IMR-90 (cell line): ENCODE results near the gene NRCAM. TPM values are rescaled to one million over a fixed set of nuclear protein-coding genes. Genes with fewer than 3 reads are reported as not detected.
A peak's percentile ranks its signal among the peaks of the same experiment; 100 is the strongest.

Source experiments
- ATAC-seq: fragments of 200-7000 bp; cut with Tn5 transposase; 2 replicates; pipeline ENCODE4 v1.9.1; 2020; ENCODE audit warnings: low read depth, mild to moderate bottlenecking, moderate library complexity
- BruUV-seq: library from RNA; stranded (reverse); fragments of 400-500 nt; replicated peaks from 2 replicates; lab custom pipeline; 2021; lab: Mats Ljungman, UMichigan
- CTCF ChIA-PET: fragments of 300-600 bp; formaldehyde crosslinking; extraction: SDS; loops from one replicate; lab custom pipeline; 2021; ENCODE audit warnings: antibody characterized with exemption; lab: Yijun Ruan, JAX
- POLR2A ChIA-PET: fragments of 300-600 bp; sonication (Branson Sonifier 250); formaldehyde crosslinking; loops from one replicate; lab custom pipeline; 2022; ENCODE audit warnings: antibody characterized with exemption; ENCODE audit not compliant: unreplicated experiment; lab: Charles Lee
- DNase-seq: peaks from one replicate; pipeline ENCODE4 v3.0.0; 2013
- H2AFZ ChIP-seq: replicated peaks from 2 replicates; pipeline ENCODE3; 2013; ENCODE audit warnings: low read length, mild to moderate bottlenecking; ENCODE audit not compliant: poor library complexity
- H2AK5ac ChIP-seq: 2 replicates; pipeline ENCODE4 v1.6.1; 2013; ENCODE audit warnings: low read depth, low read length, inconsistent platforms
- H2AK9ac ChIP-seq: replicated peaks from 2 replicates; pipeline ENCODE3; 2013; ENCODE audit warnings: mild to moderate bottlenecking, low read depth, low read length, moderate library complexity; ENCODE audit not compliant: poor library complexity
- H2BK120ac ChIP-seq: 2 replicates; pipeline ENCODE4 v1.6.1; 2013; ENCODE audit warnings: low read depth, low read length, inconsistent platforms
- H2BK15ac ChIP-seq: 3 replicates; pipeline ENCODE4 v1.6.1; 2013; ENCODE audit warnings: low read depth, low read length, inconsistent platforms
- H2BK20ac ChIP-seq: 2 replicates; pipeline ENCODE4 v1.6.1; 2013; ENCODE audit warnings: low read depth, mild to moderate bottlenecking, inconsistent platforms, low read length, moderate library complexity
- H2BK5ac ChIP-seq: 2 replicates; pipeline ENCODE4 v1.6.1; 2013; ENCODE audit warnings: mild to moderate bottlenecking, low read depth, low read length, inconsistent platforms; ENCODE audit not compliant: poor library complexity, severe bottlenecking
- H3K14ac ChIP-seq: replicated peaks from 2 replicates; pipeline ENCODE4 v1.6.1; 2013; ENCODE audit warnings: low read depth, low read length, inconsistent platforms
- H3K18ac ChIP-seq: 2 replicates; pipeline ENCODE4 v1.6.1; 2013; ENCODE audit warnings: low read depth, low read length, control low read depth
- H3K23ac ChIP-seq: 2 replicates; pipeline ENCODE4 v1.6.1; 2013; ENCODE audit warnings: low read depth, low read length, inconsistent platforms
- H3K27ac ChIP-seq: 2 replicates; pipeline ENCODE4 v1.5.1; 2013; ENCODE audit warnings: mild to moderate bottlenecking, control low read depth, low read length; ENCODE audit not compliant: insufficient read depth
- H3K27me3 ChIP-seq: 2 replicates; pipeline ENCODE4 v1.6.1; 2013; ENCODE audit warnings: low read length; ENCODE audit not compliant: control insufficient read depth, insufficient read depth
- H3K36me3 ChIP-seq: 2 replicates; pipeline ENCODE4 v1.6.1; 2013; ENCODE audit warnings: low read length, mixed read lengths; ENCODE audit not compliant: control insufficient read depth, insufficient read depth
- H3K4ac ChIP-seq: 2 replicates; pipeline ENCODE4 v1.6.1; 2013; ENCODE audit warnings: low read depth, low read length, inconsistent platforms
- H3K4me1 ChIP-seq: 2 replicates; pipeline ENCODE4 v1.6.1; 2013; ENCODE audit warnings: low read length, mixed read lengths; ENCODE audit not compliant: control insufficient read depth, insufficient read depth
- H3K4me2 ChIP-seq: 2 replicates; pipeline ENCODE4 v1.6.1; 2013; ENCODE audit warnings: low read depth, mild to moderate bottlenecking, control low read depth, low read length, moderate library complexity
- H3K4me3 ChIP-seq: 2 replicates; pipeline ENCODE4 v1.5.1; 2013; ENCODE audit warnings: low read depth, mild to moderate bottlenecking, control low read depth, low read length, moderate library complexity; ENCODE audit not compliant: insufficient read depth
- H3K56ac ChIP-seq: 2 replicates; pipeline ENCODE4 v1.6.1; 2013; ENCODE audit warnings: low read length, inconsistent platforms; ENCODE audit not compliant: insufficient read depth; ENCODE audit errors: extremely low read depth
- H3K79me1 ChIP-seq, 2 experiments: 2 replicates each; pipeline ENCODE4 v1.6.1; 2013; ENCODE audit warnings: low read length in 2 of 2, inconsistent platforms in 1 of 2, low read depth in 1 of 2
- H3K9ac ChIP-seq: 2 replicates; pipeline ENCODE4 v1.6.1; 2013; ENCODE audit warnings: low read depth, low read length, control low read depth
- H3K9me1 ChIP-seq: 2 replicates; pipeline ENCODE4 v1.6.1; 2013; ENCODE audit warnings: low read length, inconsistent platforms; ENCODE audit not compliant: insufficient read depth
- H3K9me3 ChIP-seq: 2 replicates; pipeline ENCODE4 v1.6.1; 2013; ENCODE audit warnings: low read length; ENCODE audit not compliant: control insufficient read depth, insufficient read depth
- H4K20me1 ChIP-seq: 2 replicates; pipeline ENCODE4 v1.6.1; 2013; ENCODE audit warnings: low read length, inconsistent platforms; ENCODE audit not compliant: insufficient read depth
- H4K5ac ChIP-seq: 2 replicates; pipeline ENCODE4 v1.6.1; 2013; ENCODE audit warnings: mild to moderate bottlenecking, low read depth, low read length, control low read depth
- H4K8ac ChIP-seq, 2 experiments: 2 replicates each; pipeline ENCODE4 v1.6.1; 2013; ENCODE audit warnings: low read depth in 2 of 2, low read length in 2 of 2, control low read depth in 1 of 2, inconsistent platforms in 1 of 2
- H4K91ac ChIP-seq: 2 replicates; pipeline ENCODE4 v1.6.1; 2013; ENCODE audit warnings: low read depth, low read length, inconsistent platforms; ENCODE audit not compliant: insufficient read depth
- CTCF ChIP-seq: conservative IDR thresholded peaks from 2 replicates; pipeline ENCODE4 v1.5.1; 2012; ENCODE audit warnings: mild to moderate bottlenecking, low read depth, low read length, improper control_type of control experiment
- MAFK ChIP-seq: IDR thresholded peaks from 2 replicates; pipeline ENCODE4 v1.6.1; 2012; ENCODE audit warnings: low read depth, low read length, improper control_type of control experiment
- RAD21 ChIP-seq: IDR thresholded peaks from 2 replicates; pipeline ENCODE4 v1.6.1; 2012; ENCODE audit warnings: low read length, improper control_type of control experiment
- SMC3 ChIP-seq: fragments of 150-350 bp; IDR thresholded peaks from 2 replicates; pipeline ENCODE4 v1.6.1; 2016; ENCODE audit warnings: low read depth, mild to moderate bottlenecking, antibody characterized with exemption, low read length, moderate library complexity
- WGBS, 2 experiments: methylation state at CpG; one replicate each; pipeline versions ENCODE4 v1.1.5 to v1.1.7; 2013; ENCODE audit warnings: missing lambda C conversion rate in 2 of 2; ENCODE audit not compliant: insufficient read length in 1 of 2; ENCODE audit errors: extremely low coverage in 2 of 2; 5-methylcytosine and 5-hydroxymethylcytosine counted together
- dilution Hi-C: fragments of 300-500 bp; cut with HindIII; formaldehyde crosslinking; loops from one replicate; pipeline ENCODE4 v1.14.3; 2018; ENCODE audit warnings: low sequenced_read_pairs; ENCODE audit not compliant: unreplicated experiment
- in situ Hi-C: fragments of 300-500 bp; cut with MboI; formaldehyde crosslinking; loops from 3 replicates; pipeline ENCODE4 v1.14.3; 2019; ENCODE audit warnings: low sequenced_read_pairs, inconsistent platforms, mixed read lengths
- intact Hi-C: fragments of 100-400 bp; cut with micrococcal nuclease; formaldehyde crosslinking; loops from 2 replicates; pipeline ENCODE4 v1.10.0; 2022
- polyA plus RNA-seq, 3 experiments: library from polyadenylated mRNA; depleted of rRNA; stranded (reverse); fragments of >200 nt; gene quantifications; 2 replicates each; pipeline ENCODE4 v1.2.3, GENCODE V29; 2012; ENCODE audit warnings: low replicate concordance in 1 of 3
- total RNA-seq: library from RNA; depleted of rRNA; stranded (reverse); fragments of >200 nt; gene quantifications from 2 replicates; pipeline ENCODE4 v1.2.3, GENCODE V29; 2012

The NRCAM gene
- total and polyA plus RNA-seq, 2 of the 4 experiments (the other 2 are of a cell fraction), result 0.46 to 1.1 TPM

DNA sequence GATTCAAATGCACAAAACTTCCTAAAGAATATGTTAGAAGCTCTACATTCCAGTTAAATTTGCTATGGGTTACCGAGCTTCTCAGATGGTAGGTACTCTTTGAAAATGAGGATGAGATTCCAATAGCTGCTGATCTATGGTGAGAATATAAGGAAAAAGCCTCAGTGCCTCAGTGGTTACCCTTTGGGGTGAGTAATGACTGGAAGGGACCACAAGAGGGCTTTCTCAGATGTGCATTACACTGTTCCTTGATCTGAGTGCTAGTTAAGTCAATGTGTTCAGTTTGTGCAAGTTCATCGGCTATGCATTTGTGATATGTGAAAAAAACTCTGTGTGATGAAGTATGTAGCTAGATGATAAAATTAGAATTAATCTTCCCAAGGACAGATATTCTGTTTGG lies 3.5 kb downstream of the NRCAM start:
- Histone ChIP-seq H3K14ac (no peak overlapping the region), H3K27me3 (peaks cover 47% of the 10 kb centered on the region), H2BK20ac (no peak overlapping the region), H3K4me1 (no peaks in the 10 kb centered on the region; the same call in 1 of the 2 replicates), H3K56ac (no peak overlapping the region), H3K18ac (no peak overlapping the region), H4K91ac (no peak overlapping the region), H2BK120ac (no peak overlapping the region), H2AK9ac (no peak overlapping the region), H4K5ac (no peak overlapping the region), H2BK5ac (no peak overlapping the region), H3K4me3 (no peak overlapping the region), H3K36me3 (no peaks in the 10 kb centered on the region), H3K79me1 (no peaks in the 10 kb centered on the region), H4K8ac (no peak overlapping the region), H3K9me1 (no peaks in the 10 kb centered on the region; the same call in 1 of the 2 replicates), H4K20me1 (no peaks in the 10 kb centered on the region), H3K4me2 (no peak overlapping the region), H3K9ac (no peak overlapping the region), H3K27ac (no peak overlapping the region), H3K4ac (no peak overlapping the region), H2BK15ac (no peak overlapping the region), H3K23ac (no peak overlapping the region), H2AK5ac (no peak overlapping the region), H3K9me3 (no peaks in the 10 kb centered on the region), H2AFZ (no peak overlapping the region)
- no TSS peak for BruUV-seq
- in situ Hi-C loops, result no loop called here
- peak; percentile 40 for DNase-seq
- ATAC-seq, result peak; percentile 40; the same call in 1 of the 2 replicates
- CTCF ChIA-PET, result interaction anchor here (1.1 kb wide), 1 partner anchor 12 kb away, joined by 4 read pairs; no protein-coding TSS in a partner anchor
- intact Hi-C loops, result no loop called here
- WGBS, 2 experiments, result no CpG with 5 or more reads among the region's 2 CpGs
- POLR2A ChIA-PET, result no interaction called here
- TF ChIP-seq MAFK (no peak), SMC3 (peak; percentile 39; the same call in 1 of the 2 replicates), RAD21 (peak; percentile 42), CTCF (peak; percentile 45)
- dilution Hi-C loops, result no loop called here
